NCI-H1694 (cell line): ENCODE data around the gene SLC12A4.
"Not testable (repeated sequence)": the region's sequence is repeated elsewhere in the genome, so short reads cannot be mapped to it uniquely, and the experiment has no call there.

Experiments used
- DNase-seq: peaks from one replicate; lab custom pipeline; 2025; lab: John Stamatoyannopoulos, UW

SLC12A4 gene

DNA sequence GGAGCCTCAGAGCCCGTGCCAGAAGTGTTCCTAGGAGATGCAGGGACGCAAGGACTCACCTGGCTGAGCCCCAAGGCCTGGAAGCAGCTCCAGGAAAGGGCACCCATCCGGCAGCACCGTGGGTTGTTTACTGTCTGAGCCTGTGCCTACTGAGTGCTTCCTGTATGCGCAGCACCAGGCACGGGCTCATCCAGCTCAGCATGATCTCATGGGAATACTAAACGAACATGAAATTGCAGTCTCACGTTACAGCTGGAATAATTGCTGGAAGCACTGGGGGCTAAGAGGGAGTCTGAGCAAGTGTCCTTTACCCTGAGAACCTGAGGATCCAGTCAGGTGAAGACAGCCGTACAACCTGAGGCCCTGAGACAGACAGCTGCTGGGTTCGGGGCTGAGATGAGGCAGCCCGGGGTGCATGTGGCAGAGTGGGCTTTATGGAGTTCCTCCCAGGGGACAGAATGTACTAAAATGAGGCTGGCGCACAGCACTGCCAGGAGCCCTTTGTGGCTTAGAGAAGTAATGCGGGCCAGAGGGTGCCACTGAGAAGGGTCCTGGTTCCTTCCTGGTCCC is 42.2 kb downstream of the SLC12A4 start:
- peak; percentile 51 for DNase-seq

DNA sequence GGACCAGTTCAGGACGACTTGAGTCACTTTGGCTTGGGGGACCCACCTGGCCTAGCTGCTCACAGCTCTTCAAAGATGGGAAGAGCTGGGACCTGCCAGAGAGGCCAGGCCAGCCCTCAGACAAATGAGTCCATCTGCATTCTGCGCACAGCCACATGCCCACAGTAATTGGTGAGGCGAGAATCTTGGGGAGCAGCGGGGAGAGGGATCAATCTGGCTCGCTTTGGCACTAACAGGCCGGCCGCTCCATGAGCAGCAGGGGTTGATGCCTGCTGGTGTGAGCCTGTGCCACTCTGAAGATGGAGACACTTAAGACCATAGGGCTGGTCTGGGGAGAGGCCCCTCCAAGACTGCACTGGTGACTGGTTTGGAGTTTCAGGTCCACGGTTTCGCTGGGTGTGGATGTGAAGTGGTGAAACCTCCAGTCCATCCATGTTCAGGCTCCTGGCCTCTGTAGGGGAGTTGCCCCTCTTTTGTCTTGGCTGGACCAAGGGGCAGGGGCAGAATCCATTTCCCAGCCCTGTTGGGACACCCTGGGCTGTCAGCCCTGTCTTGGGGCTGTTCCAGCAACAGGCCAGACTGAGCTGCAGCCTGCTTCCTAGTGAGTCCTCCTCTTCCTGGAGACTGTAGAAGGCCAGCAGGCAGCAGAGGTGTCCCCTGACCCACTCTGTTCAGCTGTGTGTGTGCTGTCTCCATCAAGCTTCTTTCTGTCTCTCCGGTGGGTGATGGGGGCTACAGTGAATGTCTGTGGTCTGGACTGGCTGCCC is 44.1 kb downstream of the SLC12A4 start:
- no peak for DNase-seq

DNA sequence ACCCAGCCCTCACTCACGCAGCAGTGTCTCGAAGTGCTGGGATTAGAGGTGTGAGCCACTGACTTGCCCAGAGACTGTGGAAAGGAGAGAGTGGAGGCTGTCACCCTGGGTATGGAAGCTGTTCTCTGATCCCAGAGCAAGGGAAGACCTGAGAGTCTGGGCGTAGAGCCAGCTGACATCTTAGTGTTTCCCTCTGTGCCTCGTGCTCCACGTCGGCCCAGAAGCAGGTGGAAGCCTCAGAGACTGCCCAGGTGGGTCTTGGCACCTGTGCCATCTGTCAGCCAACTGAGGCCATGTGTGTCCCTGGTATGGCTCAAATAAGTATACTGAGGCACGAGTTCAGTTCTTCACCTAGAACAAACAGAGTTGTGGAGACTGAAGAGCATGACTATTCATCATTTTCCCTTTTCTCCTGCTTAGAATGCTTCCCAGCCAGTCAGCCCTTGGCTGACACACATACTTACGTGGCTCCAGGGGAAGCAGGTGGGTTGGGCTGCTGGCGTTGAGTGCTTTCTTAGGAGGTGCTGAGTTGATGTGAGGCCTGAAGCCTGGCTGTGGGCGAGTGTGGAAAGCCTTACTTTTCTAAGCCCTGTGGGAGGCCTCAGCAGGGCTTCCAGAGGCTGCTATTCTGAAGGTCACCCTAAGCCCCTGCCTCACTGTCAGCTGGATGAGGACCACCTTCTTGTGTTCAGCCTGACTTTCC is 44.9 kb downstream of the SLC12A4 start:
- DNase-seq = no peak

DNA sequence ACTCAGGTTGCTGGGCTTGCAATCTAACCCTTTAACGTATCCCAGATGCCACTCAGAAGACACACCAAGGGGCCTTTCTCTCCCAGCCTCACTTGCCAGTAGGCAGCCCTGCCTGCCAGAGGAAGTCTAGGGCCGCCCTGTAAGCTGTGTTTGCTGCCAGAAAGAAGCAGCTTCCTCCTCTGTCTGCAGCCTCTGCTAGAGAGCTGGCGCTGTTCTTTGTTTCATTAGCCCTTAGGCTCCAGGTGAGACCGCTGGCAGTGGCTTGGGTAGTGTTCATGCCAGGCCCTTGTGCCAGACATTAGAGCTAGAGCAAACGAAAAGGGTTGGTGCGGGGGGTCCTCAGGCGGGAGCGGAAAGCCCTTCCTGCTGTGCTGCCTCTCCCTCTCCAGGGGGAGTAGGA is 45.7 kb downstream of the SLC12A4 start:
- no peak for DNase-seq

DNA sequence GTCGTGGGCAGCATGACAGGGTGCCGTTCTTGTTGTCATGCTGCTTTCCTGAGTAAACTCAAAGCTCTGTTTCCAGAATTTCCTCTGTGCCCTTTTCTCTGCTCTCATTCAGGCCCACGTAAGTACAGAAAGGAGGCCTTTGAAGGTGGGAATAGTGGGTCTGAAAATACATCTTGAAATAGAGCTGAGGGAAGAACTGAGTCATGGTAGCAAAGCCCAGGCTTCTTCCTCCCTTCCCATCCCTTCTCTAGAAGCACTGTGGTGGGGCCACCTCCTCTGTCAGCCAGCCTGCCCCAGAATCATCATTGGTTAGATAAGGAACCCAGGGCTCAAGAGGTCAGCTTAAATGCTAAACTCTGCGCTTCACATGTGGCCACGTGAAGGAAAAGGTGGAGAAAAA is 46.2 kb downstream of the SLC12A4 start:
- no peak for DNase-seq

DNA sequence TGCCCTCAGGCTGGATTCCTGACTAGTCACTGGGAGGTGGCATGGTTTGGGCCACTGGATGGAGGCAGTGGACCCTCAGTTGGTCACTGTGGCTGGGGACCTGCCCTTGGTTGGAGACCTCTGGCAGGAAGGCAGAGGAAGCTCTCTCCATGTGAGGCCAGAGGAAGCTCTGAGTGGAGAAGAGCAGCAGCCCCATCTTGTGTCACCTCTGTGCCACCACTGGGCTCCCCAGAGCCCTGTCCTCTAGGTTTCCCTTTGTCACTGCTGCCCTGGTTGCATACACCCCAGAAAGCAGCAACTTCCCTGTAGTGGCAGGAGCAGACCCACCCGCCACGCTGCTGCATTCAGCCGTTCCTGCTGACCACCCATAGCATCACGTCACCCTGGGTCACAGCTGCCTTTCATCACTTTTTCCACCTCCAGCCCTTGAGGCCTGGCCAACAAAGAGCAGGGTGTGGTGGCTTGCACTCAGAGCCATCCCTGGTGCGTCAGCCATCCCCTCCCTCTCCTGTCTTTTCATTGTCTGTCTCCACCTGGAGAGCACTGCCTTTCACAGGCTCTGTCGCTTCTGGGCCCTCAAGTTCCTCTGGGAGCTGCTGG is 48.7 kb downstream of the SLC12A4 start:
- DNase-seq = no peak

DNA sequence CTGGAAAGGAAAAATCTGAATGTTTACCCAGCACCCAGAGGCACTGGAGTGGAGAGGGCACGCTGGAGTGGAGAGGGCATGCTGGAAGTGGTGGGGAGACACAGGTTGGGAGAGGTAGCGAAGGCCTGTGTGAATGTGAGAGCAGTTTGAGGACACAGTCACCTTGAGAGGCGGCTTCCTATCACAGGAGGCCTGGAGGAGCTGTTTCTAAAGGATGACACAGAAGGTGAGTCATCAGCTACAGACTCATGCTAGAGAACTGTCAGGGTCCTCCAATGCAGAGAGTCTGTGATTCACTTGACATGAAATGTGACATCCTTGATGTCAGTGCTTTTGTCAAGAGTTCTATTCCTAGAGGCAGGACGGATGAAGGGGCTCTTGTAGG is 50.6 kb downstream of the SLC12A4 start:
- DNase-seq = no peak

DNA sequence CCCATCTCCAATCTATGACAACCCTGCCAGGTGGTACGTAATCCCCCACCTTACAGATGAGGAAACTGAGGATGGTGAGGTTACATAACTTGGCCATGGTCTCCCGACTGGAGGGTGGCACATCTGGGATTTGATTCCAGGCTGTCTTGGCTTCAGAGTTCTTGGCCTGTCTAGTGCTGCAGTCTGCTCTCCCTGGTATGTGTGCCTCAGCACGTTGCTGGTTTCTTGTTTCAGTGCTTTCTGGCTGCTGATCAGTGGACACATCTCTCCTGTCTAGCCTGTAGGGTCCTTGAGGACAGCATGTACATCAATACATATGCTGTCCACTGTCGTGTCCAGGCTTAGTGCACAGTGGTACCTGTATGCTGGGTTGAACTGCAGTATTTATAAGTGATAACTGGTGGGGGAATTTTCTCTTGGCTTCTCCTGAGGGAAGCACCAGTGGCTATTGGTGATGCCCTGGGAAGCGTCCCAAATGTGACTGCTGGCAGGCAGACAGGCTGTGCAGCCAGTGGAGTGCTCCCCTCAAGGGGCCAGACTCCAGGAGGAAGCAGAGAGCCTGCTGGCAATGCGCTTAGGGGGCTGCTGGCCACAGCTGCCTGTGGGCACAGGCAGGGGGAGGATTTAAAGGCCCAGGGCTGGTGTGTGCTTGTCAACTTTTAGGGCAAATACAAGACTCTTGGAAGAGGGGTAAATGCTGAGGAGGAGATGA is 51.1 kb downstream of the SLC12A4 start:
- no peak for DNase-seq

DNA sequence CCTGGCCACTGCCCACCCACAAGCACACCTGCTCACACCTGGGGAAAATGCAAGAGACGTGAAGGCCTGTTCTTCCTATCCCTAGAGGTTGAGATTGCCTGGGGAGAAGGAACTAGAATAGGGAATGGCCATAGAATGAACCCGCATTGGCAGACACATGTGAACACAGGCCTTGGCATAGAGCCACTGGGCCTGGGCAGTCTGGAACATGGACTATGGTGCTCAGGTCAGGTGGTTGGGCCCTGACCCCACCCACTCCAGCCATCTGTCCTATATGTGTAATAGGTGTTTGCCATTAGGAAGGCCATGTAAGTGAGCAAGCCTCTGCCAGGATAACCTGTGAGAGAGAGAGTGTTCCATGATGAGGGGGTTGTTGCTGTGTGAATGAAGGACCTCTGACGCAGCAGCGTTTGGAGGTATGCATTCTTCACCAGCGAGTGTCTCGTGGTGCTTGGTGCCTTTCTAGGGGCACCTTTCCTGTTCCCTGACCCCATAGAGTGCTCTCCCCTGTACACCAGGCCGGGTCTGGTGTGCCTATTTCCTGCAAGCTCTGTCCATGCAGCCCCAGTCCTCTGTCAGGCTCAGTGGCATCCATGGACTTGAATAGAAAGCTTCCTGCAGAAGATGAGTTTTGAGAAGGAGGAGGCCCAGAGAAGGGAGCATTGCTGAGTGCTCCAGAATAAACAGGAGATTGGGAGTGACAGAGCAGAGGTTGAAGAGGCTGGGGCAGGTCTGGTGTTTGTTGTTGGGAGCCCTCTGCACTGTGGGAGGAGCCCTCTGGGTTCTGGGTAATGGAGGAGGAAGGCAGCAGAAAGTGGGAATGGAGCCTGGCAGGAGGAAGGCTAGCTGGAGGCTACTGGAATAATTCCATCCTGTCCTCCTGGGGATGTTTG is 52.4 kb downstream of the SLC12A4 start:
- no peak for DNase-seq

DNA sequence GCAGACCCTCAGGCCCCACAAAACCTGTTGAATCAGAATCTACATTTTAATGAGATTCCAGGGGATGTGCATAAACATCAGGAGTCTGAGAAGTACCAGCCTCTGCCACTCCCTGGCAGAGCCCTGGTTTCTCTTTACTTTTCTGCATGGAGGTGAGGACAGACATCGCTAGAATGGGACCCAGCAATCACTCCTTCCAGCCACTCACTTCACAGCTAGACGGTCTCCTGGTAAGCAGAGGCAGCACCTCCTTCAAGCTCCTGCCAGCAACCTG is 53.0 kb downstream of the SLC12A4 start:
- DNase-seq = not testable (repeated sequence)

DNA sequence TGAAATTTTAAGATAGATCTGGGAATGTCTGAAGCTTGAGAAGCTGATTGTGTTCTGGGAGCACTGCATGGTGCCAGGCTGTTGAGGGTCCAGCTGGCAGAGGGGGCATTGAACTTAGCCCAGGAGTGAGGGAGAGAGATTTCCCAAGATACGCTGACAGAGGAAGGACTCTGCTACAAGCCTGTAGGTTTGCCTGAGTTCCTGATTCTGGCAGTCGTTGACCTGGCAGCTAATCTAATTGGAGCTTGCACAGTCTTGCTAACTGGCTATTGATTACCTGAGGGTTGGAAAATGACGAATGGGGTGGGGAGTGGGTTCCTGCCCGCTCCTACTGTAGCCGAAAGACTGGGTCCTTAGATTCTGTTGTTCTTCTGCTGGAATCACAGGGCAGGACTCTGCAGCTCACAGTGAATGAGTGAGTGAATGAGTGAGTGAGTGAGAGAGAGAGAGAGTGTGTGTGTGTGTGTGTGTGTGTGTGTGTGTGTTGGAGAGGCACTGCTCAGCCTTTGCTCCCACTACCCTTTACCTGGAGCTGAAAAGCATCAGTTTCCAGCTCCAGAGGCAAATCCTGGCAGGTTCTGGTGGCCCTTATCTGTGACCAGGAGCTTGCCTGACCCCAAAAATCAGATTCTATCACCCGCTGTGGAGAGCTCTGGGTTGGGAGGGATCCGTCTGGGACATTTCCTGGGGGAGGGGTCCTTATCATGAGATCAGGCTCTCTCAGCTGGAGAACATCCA is 53.5 kb downstream of the SLC12A4 start:
- no peak for DNase-seq

DNA sequence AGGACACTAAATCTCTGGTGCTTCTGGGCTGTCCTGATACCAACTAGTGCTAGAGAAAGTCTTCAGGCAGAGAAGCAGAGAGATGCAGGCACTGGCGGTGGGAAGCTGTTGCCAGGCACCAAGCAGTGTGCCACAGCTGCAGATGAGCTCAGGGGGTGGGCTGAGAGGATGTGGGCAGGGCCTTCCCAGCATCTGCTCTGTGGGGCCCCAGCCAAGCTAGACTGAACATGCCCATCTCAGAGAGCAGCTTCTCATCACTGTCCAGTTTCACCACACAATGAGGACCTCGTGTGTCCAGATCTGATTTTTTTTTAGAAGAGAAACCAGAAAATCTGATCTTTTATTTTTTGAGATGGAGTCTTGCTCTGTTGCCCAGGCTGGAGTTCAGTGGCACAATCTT is 58.3 kb downstream of the SLC12A4 start:
- peak; percentile 41 for DNase-seq

DNA sequence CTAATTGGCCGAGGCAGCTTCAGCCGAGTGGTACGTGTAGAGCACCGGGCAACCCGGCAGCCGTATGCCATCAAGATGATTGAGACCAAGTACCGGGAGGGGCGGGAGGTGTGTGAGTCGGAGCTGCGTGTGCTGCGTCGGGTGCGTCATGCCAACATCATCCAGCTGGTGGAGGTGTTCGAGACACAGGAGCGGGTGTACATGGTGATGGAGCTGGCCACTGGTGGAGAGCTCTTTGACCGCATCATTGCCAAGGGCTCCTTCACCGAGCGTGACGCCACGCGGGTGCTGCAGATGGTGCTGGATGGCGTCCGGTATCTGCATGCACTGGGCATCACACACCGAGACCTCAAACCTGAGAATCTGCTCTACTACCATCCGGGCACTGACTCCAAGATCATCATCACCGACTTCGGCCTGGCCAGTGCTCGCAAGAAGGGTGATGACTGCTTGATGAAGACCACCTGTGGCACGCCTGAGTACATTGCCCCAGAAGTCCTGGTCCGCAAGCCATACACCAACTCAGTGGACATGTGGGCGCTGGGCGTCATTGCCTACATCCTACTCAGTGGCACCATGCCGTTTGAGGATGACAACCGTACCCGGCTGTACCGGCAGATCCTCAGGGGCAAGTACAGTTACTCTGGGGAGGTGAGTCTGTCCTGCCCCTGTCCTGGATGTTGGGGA is 59.2 kb downstream of the SLC12A4 start:
- no peak for DNase-seq

DNA sequence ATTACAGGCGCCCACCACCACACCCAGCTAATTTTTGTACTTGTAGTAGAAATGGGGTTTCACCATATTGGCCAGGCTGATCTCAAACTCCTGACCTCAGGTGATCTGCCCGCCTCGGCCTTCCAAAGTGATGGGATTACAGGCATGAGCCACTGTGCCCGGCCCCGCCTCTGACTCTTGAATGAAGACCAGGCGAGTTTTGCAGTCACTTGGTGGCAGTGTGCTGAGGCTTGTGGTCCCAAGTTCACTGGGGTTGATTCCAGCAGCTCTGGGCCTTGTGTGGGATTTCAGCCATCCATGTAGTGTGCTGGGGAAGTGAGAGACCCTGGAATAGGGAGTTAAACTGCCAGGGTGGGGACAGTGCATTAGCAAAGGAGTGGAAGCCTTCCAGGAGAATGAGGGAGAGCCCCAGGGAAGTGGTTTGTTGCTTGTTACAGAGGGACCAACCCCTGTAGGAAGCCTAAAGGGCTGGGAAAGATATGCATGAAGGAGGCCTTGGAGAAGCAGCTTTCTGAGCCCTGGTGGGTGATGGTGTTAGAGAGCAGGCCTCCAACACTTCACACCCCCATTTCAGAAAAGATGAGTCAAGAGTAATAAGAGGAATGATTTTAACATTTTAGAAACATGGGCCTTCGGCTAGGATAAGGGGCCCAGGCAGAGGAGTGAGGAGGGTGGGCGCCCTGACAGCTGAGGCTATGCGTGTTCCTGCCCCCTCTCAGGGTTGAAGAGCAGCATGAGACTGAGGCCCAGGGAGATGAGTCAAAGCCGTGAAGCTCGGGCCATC is 60.8 kb downstream of the SLC12A4 start:
- no peak for DNase-seq

DNA sequence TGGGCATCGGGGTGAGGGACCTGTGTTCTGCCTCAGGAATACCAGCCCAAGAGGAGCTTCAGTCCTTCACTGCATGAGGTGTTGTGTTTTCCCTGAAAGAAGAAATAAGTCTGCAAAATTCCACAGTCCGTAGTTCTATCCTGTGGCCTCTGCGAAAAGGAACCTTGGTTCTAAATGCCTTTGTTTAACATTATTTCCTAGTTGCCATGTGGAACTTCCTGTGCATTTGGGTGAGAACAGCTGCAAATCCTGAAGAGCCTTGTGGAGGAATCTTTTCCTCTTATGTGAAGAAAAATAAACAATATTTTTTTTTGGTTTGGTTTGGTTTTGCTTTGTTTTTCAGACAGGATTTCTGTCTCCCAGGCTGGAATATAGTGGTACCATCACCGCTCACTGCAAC is 65.6 kb downstream of the SLC12A4 start:
- DNase-seq = no peak

DNA sequence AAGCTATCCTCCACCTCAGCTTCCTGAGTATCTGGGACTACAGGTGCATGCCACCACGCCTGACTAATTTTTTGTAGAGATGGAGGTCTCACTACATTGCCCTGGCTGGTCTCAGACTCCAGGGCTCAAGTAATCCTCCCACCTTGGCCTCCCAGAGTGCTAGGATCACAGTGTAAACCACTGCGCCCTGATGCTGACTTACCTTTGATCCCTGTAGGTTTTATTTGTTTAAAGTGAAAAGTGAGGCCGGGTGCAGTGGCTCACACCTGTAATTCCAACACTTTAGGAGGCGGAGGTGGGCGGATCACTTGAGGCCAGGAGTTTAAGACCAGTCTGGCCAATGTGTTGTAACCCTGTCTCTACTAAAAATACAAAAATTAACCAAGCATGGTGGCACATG is 66.7 kb downstream of the SLC12A4 start:
- no peak for DNase-seq

DNA sequence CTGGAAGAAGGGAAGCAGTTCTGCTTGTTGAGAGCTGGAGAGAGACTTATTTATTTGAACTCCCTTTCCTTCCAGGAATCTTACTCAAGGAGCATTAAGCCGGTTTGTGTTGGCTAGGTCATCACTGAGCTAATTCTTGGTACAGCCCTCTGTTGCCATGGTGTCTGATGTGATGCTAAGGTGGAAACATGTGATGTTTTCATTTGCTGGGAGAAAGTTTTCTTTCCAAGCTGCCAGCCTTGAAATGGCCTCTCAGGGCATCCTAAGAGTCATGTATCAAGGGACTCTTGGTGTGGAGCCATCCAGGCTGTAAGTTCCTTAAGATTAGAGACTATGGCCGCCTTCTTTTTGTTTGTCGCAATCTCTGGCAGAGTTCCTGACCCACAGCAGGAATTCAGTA is 71.2 kb downstream of the SLC12A4 start:
- DNase-seq = no peak

DNA sequence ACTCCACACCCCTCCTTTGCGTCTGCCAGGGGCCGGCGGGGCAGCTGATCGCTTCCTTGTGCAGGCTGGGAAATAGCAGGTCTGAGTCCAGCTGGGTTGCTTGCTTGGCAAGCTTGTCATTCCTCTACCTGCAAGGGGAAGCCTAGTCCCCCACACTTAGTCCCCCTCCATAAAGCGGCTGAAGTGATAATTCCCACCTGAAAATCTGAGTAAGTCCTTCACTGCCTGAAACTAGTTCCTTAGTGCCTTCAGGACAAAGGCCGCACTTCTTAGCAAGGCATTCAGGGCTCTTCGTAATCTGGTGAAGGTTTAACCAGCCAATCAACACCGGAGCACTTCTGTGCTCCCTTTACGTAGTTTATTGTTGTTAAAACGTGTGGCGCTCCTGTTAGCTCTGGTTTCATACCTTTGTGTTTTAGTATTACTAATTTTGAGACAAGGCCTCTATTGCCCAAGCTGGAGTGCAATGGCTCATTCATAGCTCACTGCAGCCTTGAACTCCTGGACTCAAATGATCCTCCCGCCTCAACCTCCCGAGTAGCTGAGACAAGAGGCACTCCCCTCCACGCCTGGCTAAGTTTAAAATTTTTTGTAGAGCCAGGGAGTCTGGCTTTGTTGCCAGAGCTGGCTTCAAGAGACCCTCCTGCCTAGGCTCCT is 74.6 kb downstream of the SLC12A4 start:
- no peak for DNase-seq
